Heart right ventricle (tissue), 16 donors: ENCODE measurements around the gene PLCH1. TPM values are rescaled to one million over a fixed set of nuclear protein-coding genes. Genes with fewer than 3 reads are reported as not detected.

ENCODE experiments used
- ATAC-seq, 8 donors: fragments of 200-7000 bp; cut with Tn5 transposase; one replicate each; pipeline ENCODE4 v1.9.1; 2020; ENCODE audit warnings: mild to moderate bottlenecking in 8 of 8, moderate library complexity in 8 of 8, moderate number of reproducible peaks in 1 of 8
- DNase-seq, 2 donors: peaks; one replicate each; pipeline ENCODE4 v3.0.0-alpha.2; 2020
- H3K27ac ChIP-seq, 10 donors: fragments of 200-600 bp; sonication (generic) in 2 of 10; one replicate each; pipeline versions ENCODE4 v1.5.0 to v1.8.0; 2020 to 2022; ENCODE audit warnings: mild to moderate bottlenecking in 3 of 10
- H3K27me3 ChIP-seq, 7 donors: fragments of 200-600 bp; one replicate each; pipeline ENCODE4 v1.8.0; 2021 to 2022; ENCODE audit warnings: mild to moderate bottlenecking in 2 of 7
- H3K36me3 ChIP-seq, 9 donors: fragments of 200-600 bp; sonication (generic) in 1 of 9; one replicate each; pipeline versions ENCODE4 v1.5.0 to v1.8.0; 2020 to 2022; ENCODE audit warnings: mild to moderate bottlenecking in 2 of 9
- H3K4me1 ChIP-seq, 9 donors: fragments of 200-600 bp; sonication (generic) in 1 of 9; one replicate each; pipeline versions ENCODE4 v1.5.0 to v1.8.0; 2020 to 2022; ENCODE audit warnings: mild to moderate bottlenecking in 4 of 9
- H3K4me3 ChIP-seq, 10 donors: fragments of 200-600 bp; sonication (generic) in 2 of 10; one replicate each; pipeline versions ENCODE4 v1.5.0 to v1.8.0; 2020 to 2022; ENCODE audit warnings: mild to moderate bottlenecking in 7 of 10, moderate library complexity in 2 of 10
- H3K9me3 ChIP-seq, 11 donors: fragments of 200-600 bp in 10 of 11; sonication (generic) in 2 of 11; one replicate each; pipeline versions ENCODE4 v1.5.0 to v1.8.0; 2013 to 2022; ENCODE audit warnings: mild to moderate bottlenecking in 2 of 11, control low read depth in 1 of 11, moderate library complexity in 1 of 11
- WGBS, 2 donors: extraction: QIAGEN DNeasy Blood & Tissue Kit; methylation state at CpG; one replicate each; pipeline ENCODE4 v1.1.7; 2013; ENCODE audit warnings: inconsistent platforms in 1 of 2; 5-methylcytosine and 5-hydroxymethylcytosine counted together
- intact Hi-C, 10 donors: fragments of 100-400 bp; cut with DNase I; formaldehyde crosslinking; loops; one replicate each; pipeline versions ENCODE4 v1.11.1 to v1.14.2; 2022
- polyA plus RNA-seq, 2 donors: library from polyadenylated mRNA; stranded (reverse); fragments of 200-250 nt; gene quantifications; one replicate each; pipeline ENCODE4 v1.2.3, GENCODE V29; 2013
- total RNA-seq, 10 donors: library from RNA; stranded (reverse); fragmentation: NEBNext Ultra II Directional in 3 of 10; extraction: Animal tissue kit (Norgen Biotek cat#: 25700) in 3 of 10; gene quantifications; one replicate each; pipeline versions ENCODE4 v1.2.1 to v1.2.4, GENCODE V29; 2021 to 2023
- TF ChIP-seq, protein P1 (sequence below), 9 donors: fragments of 200-600 bp; sonication (generic) in 2 of 9; IDR thresholded peaks; one replicate each; pipeline versions ENCODE4 v1.5.0 to v1.8.0; 2021 to 2022; ENCODE audit warnings: antibody characterized with exemption in 9 of 9, mild to moderate bottlenecking in 5 of 9, moderate library complexity in 1 of 9
- donor health status: Arrhythmogenic right ventricular cardiomyopathy.
- donor health status: ischemic (EF 13 %, LVEDD 7.1; RV severe dilation, severe dysfunction).
- donor health status: healthy with polysubstance abuse.
- donor health status: DM: no; HTN: yes; CAD: no.
- donor health status: DM: no; HTN: no; CAD: no.
- donor health status: ischemic (EF 25% LVEDD 6.9; RV normal size, moderate dysfunction).
- donor health status: ischemic (EF 25% LVEDD 5.7; RV mildly dilated, moderate dysfunction).
- donor health status: healthy.
- donor health status: DM: yes; HTN: yes; CAD: no.
- donor health status: Ischemic cardiomyopathy.
- donor health status: ischemic (EF 35%, LVEDD 5.7; RV mildly dilated, moderate dysfunction).
- donor health status: nonischemic (EF 11% LVEDD 7.7; RV severe dilation, severe dysfunction).
- donor health status: DM: yes; HTN: yes; CAD: no.
- donor health status: PGD.
- donor health status: ischemic (EF 29% LVEDD 5.4; RV normal size, mild dysfunction).
- donor health status: nonischemic (EF 23%, LVEDD 6.1; RV moderate dilation, normal function).

The PLCH1 gene
- total and polyA plus RNA-seq, 12 donors, result 0.13 to 2.1 (median 0.51) TPM

DNA sequence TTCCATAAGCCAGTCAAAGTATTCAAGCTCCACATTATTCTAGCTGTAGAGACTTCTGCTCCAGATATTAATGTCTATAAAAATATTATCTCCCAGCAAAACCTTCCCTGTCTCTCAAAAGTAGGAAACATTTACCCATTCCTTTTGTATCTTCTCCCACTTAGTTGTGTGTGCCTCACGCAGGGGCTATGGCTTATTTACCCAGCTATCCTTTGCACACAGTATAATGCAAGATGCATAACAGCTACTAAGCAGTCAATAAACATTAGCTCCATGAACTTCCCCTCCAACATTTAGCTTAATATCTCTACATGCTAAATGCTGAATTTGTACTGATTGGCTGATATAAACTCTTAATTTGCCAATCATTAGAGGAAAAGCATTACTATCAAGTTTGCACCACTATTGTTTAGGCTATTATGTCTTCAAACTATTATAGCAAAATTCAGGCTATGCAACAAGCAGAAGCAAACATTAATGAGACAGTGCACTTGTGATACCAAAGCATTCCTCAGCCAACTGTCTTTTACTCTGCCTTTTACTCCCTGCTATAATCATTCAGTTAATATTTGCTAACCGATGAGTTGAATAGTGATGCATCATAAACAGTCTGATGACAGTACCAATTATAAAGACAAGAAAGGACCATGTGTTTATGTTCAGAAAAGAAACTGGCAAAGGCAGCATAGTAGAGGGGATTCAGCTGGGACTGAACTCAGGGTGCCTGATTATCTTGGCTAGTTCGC lies 81.2 kb downstream of the PLCH1 start:
- TF ChIP-seq, protein P1, sequence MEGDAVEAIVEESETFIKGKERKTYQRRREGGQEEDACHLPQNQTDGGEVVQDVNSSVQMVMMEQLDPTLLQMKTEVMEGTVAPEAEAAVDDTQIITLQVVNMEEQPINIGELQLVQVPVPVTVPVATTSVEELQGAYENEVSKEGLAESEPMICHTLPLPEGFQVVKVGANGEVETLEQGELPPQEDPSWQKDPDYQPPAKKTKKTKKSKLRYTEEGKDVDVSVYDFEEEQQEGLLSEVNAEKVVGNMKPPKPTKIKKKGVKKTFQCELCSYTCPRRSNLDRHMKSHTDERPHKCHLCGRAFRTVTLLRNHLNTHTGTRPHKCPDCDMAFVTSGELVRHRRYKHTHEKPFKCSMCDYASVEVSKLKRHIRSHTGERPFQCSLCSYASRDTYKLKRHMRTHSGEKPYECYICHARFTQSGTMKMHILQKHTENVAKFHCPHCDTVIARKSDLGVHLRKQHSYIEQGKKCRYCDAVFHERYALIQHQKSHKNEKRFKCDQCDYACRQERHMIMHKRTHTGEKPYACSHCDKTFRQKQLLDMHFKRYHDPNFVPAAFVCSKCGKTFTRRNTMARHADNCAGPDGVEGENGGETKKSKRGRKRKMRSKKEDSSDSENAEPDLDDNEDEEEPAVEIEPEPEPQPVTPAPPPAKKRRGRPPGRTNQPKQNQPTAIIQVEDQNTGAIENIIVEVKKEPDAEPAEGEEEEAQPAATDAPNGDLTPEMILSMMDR (IDR thresholded peaks at IDR 0.05), result no peak
- H3K9me3 ChIP-seq, result no peaks in the 10 kb centered on the region
- no peak for DNase-seq
- ATAC-seq, result no peak
- WGBS, 2 donors, result 77 to 81% methylated on average over 3 of the region's 3 CpGs
- H3K4me1 ChIP-seq, result peaks cover 0 to 13% (median 0%) of the 10 kb centered on the region in 9 donors
- H3K36me3 ChIP-seq, result no peaks in the 10 kb centered on the region
- intact Hi-C loops, result loop anchor here in 1 of 10 donors (5.0 kb wide), 1 partner anchor 311 kb away; no protein-coding TSS in a partner anchor
- no peak overlapping the region for H3K4me3 ChIP-seq
- no peaks in the 10 kb centered on the region for H3K27me3 ChIP-seq
- H3K27ac ChIP-seq, result no peak overlapping the region

DNA sequence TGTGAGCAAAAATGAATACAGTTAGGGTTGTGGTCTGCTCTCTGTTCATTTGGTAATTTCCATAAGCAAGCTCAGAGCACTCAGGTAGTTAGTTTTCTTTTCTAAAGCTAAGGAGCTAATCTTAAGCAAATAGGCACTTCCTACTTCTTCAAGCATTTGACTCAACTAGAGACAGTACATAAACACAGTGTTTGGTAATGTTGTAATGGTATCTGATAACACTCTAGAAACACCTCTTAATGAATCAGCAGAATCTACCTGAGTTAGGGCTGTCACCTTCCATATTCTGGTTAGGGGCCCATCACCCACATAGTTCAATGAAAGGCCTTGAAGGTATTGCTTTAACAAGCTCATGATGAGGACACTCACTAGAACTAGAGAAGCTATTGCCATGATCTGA lies 83.1 kb downstream of the PLCH1 start:
- Histone ChIP-seq H3K4me3 (no peak overlapping the region), H3K27ac (no peak overlapping the region), H3K4me1 (peaks cover 0 to 13% (median 0%) of the 10 kb centered on the region in 9 donors), H3K36me3 (no peaks in the 10 kb centered on the region), H3K9me3 (no peaks in the 10 kb centered on the region), H3K27me3 (no peaks in the 10 kb centered on the region)
- intact Hi-C loops, result loop anchor here in 1 of 10 donors (5.0 kb wide), 1 partner anchor 309 kb away; no protein-coding TSS in a partner anchor
- ATAC-seq, result no peak
- no peak for DNase-seq
- TF ChIP-seq, protein P1 (IDR thresholded peaks at IDR 0.05), result no peak

DNA sequence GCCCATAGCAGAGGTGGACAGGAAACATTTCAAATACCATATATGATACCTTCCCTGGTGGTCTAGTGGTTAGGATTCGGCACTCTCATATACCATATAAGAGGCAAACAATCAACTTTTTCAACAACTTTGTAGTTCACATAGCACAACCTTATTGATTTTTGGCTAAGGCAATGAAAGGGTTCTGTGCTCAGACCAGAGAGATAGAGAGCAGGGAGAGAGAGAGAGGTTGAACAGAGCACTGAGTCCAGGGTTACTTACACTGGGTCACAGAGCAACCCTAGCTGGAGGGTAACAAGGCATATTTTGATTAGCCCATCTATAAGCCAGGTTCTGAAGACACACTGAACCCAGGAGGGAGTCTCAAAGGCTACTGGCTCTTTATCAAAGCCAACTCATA lies 83.8 kb downstream of the PLCH1 start:
- DNase-seq (no peak), ATAC-seq (no peak)
- H3K4me3 ChIP-seq, result no peak overlapping the region
- H3K9me3 ChIP-seq, result no peaks in the 10 kb centered on the region
- no peaks in the 10 kb centered on the region for H3K27me3 ChIP-seq
- H3K36me3 ChIP-seq, result no peaks in the 10 kb centered on the region
- TF ChIP-seq, protein P1 (IDR thresholded peaks at IDR 0.05), result no peak
- intact Hi-C loops, result loop anchor here in 1 of 10 donors (5.0 kb wide), 1 partner anchor 309 kb away; no protein-coding TSS in a partner anchor
- peaks cover 0 to 13% (median 0%) of the 10 kb centered on the region in 9 donors for H3K4me1 ChIP-seq
- WGBS, 2 donors, result 76 to 88% methylated on average over 1 of the region's 1 CpG
- no peak overlapping the region for H3K27ac ChIP-seq

DNA sequence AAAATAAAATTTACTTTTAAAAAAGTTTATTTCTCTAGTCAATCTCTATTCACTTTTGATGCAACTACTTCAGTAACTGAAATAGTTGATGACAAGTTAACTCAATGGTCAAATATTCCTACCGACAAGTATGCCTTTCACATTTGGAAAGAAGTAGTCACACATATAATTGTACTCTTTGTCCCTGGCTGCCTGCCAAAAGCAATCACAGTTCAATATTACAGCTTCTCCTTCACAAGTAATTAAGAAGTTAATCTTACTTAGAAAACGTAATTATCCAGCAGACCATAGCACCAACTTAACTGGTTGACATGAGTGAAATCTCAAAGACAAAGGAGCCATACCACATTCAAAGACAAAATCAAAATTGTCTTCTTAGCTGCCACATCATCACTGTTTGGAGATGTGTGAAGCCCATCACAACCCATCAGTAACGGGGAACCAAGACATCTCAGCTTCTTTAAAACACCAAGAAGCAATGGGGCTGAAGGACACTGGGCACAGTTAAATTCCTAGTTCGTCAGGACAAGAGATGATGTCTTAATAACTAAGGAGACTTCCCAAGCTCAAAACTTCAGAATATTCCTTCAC lies 86.1 kb downstream of the PLCH1 start:
- 72 to 78% methylated on average over 4 of the region's 4 CpGs for WGBS, 2 donors
- DNase-seq (no peak), ATAC-seq (no peak)
- H3K4me3 ChIP-seq, result no peak overlapping the region
- H3K4me1 ChIP-seq, result peaks cover 0 to 2% (median 0%) of the 10 kb centered on the region in 9 donors
- peaks cover 0 to 5% (median 0%) of the 10 kb centered on the region in 7 donors for H3K27me3 ChIP-seq
- no peak overlapping the region for H3K27ac ChIP-seq
- intact Hi-C loops, result no loop called here
- no peaks in the 10 kb centered on the region for H3K9me3 ChIP-seq
- TF ChIP-seq, protein P1 (IDR thresholded peaks at IDR 0.05), result no peak
- no peaks in the 10 kb centered on the region for H3K36me3 ChIP-seq
